ENCODE data around the gene APBA2. TPM values are rescaled to one million over a fixed set of nuclear protein-coding genes. Genes with fewer than 3 reads are reported as not detected.

The APBA2 gene
- total RNA-seq, 4 donors from 2014 or later: 1.3 to 7.0 (median 2.4) TPM

- no peaks in the 10 kb centered on the region for H3K9me3 ChIP-seq
- H3K4me1 ChIP-seq: no peaks in the 10 kb centered on the region
- TF ChIP-seq POLR2AphosphoS5 (IDR thresholded peaks at IDR 0.05) (no peak), EP300 (IDR thresholded peaks at IDR 0.05) (no peak), CTCF (IDR thresholded peaks at IDR 0.05) (no peak), POLR2A (IDR thresholded peaks at IDR 0.05) (no peak)
- no peak for DNase-seq (ENCODE audit: low spot score in 2 of 2)
- H3K36me3 ChIP-seq: no peaks in the 10 kb centered on the region
- peaks cover 4% of the 10 kb centered on the region for H3K27me3 ChIP-seq
- 91% methylated on average over 13 of the region's 13 CpGs for WGBS
- H3K4me3 ChIP-seq: no peak overlapping the region
- H3K27ac ChIP-seq: no peak overlapping the region
These were observed 12.2 kb downstream of the APBA2 start for GRCh38 chr15:28897861-28898585.

- no peaks in the 10 kb centered on the region for H3K36me3 ChIP-seq
- TF ChIP-seq POLR2A (IDR thresholded peaks at IDR 0.05) (no peak), CTCF (IDR thresholded peaks at IDR 0.05) (no peak), EP300 (IDR thresholded peaks at IDR 0.05) (no peak), POLR2AphosphoS5 (IDR thresholded peaks at IDR 0.05) (no peak)
- no peak for DNase-seq (ENCODE audit: low spot score in 2 of 2)
- no peak overlapping the region for H3K27ac ChIP-seq
- no peak overlapping the region for H3K4me3 ChIP-seq
- no peaks in the 10 kb centered on the region for H3K4me1 ChIP-seq
- WGBS: 96% methylated on average over 19 of the region's 24 CpGs
- H3K9me3 ChIP-seq: no peaks in the 10 kb centered on the region
- peaks cover 4% of the 10 kb centered on the region for H3K27me3 ChIP-seq
These were observed 13.4 kb downstream of the APBA2 start for GRCh38 chr15:28899061-28899738.

GRCh38 chr15:28900041-28900891, 14.5 kb downstream of the APBA2 start:
- H3K4me1 ChIP-seq: no peaks in the 10 kb centered on the region
- H3K27ac ChIP-seq: no peak overlapping the region
- H3K36me3 ChIP-seq: no peaks in the 10 kb centered on the region
- TF ChIP-seq CTCF (IDR thresholded peaks at IDR 0.05) (no peak), POLR2AphosphoS5 (IDR thresholded peaks at IDR 0.05) (no peak)
- H3K27me3 ChIP-seq: peaks cover 2% of the 10 kb centered on the region
- DNase-seq (ENCODE audit: low spot score in 2 of 2): peak in 1 of 2 donors; percentile 63
- WGBS: 78% methylated on average over 16 of the region's 18 CpGs
- no peak overlapping the region for H3K4me3 ChIP-seq
- no peaks in the 10 kb centered on the region for H3K9me3 ChIP-seq

- DNase-seq (ENCODE audit: low spot score in 2 of 2): peak in 1 of 2 donors; percentile 59
- Histone ChIP-seq H3K4me1 (no peaks in the 10 kb centered on the region), H3K9me3 (no peaks in the 10 kb centered on the region), H3K36me3 (no peaks in the 10 kb centered on the region), H3K27ac (no peak overlapping the region), H3K4me3 (no peak overlapping the region), H3K27me3 (no peaks in the 10 kb centered on the region)
- 79% methylated on average over 5 of the region's 13 CpGs for WGBS
- TF ChIP-seq POLR2AphosphoS5 (IDR thresholded peaks at IDR 0.05) (no peak), EP300 (IDR thresholded peaks at IDR 0.05) (no peak), CTCF (IDR thresholded peaks at IDR 0.05) (no peak), POLR2A (IDR thresholded peaks at IDR 0.05) (no peak)
These were observed 15.3 kb downstream of the APBA2 start for GRCh38 chr15:28900892-28901586.
